Gastrocnemius medialis (tissue), 4 donors: ENCODE measurements around the gene CHID1.

Experiments used
- POLR2A ChIP-seq, 2 donors: fragments of 450-650 bp; IDR thresholded peaks; one replicate each; pipeline ENCODE4 v1.6.1; 2017; ENCODE audit warnings: antibody characterized with exemption in 2 of 2, mild to moderate bottlenecking in 2 of 2, moderate library complexity in 2 of 2
- TF ChIP-seq, protein P1 (sequence below), 5 experiments: fragments of 450-650 bp in 3 of 5; fragments of 200-600 bp in 2 of 5; sonication (generic) in 2 of 5; IDR thresholded peaks in 4 of 5; conservative IDR thresholded peaks in 1 of 5; 1 replicate in 4 of 5; 2 replicates in 1 of 5; pipeline ENCODE4 v1.5.1; 2016 to 2019; ENCODE audit warnings: antibody characterized with exemption in 5 of 5, mild to moderate bottlenecking in 3 of 5, moderate library complexity in 3 of 5

DNA sequence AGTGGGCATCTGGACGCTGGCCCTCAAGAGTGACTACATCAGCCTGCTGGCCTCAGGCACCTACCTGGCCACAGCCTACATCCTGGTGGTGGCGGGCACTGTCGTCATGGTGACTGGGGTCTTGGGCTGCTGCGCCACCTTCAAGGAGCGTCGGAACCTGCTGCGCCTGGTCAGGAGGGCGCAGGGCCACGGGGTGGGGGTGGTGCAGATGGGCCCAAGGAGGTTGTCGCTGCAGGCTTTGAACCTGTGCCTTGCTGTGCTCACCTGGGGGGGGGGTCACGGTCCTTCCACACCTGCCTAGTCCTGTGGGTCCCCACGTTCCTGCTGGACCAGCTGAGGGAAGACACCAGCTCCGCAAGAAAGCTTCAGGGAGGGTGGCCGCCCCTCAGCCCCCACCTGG is 74.3 kb downstream of the CHID1 start:
- TF ChIP-seq POLR2A (IDR thresholded peaks at IDR 0.05), result no peak
- TF ChIP-seq, protein P1, sequence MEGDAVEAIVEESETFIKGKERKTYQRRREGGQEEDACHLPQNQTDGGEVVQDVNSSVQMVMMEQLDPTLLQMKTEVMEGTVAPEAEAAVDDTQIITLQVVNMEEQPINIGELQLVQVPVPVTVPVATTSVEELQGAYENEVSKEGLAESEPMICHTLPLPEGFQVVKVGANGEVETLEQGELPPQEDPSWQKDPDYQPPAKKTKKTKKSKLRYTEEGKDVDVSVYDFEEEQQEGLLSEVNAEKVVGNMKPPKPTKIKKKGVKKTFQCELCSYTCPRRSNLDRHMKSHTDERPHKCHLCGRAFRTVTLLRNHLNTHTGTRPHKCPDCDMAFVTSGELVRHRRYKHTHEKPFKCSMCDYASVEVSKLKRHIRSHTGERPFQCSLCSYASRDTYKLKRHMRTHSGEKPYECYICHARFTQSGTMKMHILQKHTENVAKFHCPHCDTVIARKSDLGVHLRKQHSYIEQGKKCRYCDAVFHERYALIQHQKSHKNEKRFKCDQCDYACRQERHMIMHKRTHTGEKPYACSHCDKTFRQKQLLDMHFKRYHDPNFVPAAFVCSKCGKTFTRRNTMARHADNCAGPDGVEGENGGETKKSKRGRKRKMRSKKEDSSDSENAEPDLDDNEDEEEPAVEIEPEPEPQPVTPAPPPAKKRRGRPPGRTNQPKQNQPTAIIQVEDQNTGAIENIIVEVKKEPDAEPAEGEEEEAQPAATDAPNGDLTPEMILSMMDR (IDR thresholded peaks at IDR 0.05 in 4 of 5, conservative IDR thresholded peaks at IDR 0.05 in 1 of 5), result no peak
